Stimulated activated CD4-positive, alpha-beta T cell treated with anti-CD3 and anti-CD28 coated beads, Interleukin-15, amount 100 ng/mL, for 1 hour (primary cell): Measurements from ENCODE around the gene NECAB3.
A peak's percentile ranks its signal among the peaks of the same experiment; 100 is the strongest.
"Not testable (repeated sequence)": the region's sequence is repeated elsewhere in the genome, so short reads cannot be mapped to it uniquely, and the experiment has no call there.

Source experiments
- DNase-seq, 2 donors: peaks; one replicate each; pipeline ENCODE4 v3.0.0-alpha.2; 2020; ENCODE audit warnings: low read depth in 1 of 2, low spot score in 1 of 2

NECAB3 gene, protein sequence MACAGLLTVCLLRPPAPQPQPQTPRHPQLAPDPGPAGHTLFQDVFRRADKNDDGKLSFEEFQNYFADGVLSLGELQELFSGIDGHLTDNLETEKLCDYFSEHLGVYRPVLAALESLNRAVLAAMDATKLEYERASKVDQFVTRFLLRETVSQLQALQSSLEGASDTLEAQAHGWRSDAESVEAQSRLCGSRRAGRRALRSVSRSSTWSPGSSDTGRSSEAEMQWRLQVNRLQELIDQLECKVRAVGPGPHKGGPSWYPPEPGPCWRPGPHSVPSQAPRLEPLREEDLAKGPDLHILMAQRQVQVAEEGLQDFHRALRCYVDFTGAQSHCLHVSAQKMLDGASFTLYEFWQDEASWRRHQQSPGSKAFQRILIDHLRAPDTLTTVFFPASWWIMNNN

DNA sequence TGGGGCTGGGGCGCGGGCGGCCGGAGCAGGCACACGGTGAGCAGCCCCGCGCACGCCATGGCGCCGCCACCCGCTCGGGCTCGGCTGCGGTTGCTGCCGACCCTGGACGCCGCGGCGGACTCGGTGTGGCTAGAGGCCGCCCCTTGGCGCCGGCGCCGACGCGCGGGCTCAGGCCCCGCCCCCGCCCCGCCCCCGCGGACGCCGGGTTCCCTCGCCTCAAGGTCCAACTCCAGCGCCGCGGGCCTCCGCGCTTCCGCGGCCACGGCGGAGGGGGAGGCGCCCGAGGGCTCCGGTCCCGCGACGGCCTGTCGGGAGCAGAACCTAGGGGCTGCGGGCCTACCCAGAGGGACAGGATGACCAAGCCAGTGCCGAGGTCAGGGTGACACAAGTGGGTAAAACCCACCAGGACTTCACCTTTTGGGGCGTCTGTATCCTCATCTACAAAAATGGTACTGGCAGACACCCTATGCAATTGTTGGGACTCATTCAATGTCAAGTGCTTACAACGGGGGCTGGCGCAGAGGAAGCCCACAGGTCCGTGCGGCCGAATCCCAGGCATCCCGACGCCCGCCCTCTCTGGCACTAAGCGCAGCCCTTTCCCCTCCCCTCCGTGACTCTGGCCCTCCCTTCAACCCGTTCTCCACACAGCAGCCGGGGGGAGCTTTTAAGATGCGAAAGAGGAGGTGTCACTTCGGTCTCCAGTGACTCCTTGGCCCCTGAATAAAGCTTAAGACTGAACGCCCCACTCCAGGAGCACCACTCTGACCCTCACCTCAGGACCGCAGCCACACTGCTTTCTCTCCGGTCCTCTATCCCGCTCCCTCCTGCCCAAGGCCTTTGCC, at the start of gene NECAB3:
TSS of gene NECAB3 (minus strand) at position 135 of the 842 bp plus-strand sequence. CDS start at position 59, 76 bp downstream.
- DNase-seq = peak in 1 of 2 donors; percentile 63

DNA sequence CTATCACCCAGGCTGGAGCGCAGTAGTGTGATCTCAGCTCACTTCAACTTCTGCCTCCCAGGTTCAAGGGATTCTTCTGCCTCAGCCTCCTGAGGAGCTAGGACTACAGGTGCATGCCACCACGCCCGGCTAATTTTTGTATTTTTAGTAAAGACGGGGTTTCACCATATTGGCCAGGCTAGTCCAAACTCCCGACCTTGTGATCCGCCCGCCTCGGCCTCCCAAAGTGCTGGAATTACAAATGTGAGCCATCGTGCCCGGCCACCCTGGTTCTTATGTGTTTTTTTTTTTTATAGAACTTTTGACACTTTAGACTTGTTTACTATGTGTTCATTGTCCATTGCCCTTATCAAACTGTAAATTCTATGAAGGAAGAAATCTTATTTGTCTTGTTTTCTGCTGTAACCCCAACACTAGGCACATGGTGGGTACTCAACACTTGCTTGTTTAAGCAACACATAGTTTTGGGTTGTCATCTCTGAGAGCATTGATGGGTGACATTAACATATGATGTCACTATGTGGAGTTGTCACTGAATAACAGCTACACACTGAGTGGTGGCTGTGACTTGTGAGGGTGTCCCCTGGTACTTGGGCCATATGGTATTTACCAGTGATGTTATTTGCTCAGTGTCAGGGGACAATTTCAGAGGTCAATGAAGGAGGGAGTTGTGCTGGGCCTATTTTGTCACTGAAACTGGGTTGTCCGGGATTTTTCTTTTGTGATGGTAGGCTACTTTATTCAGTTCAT, 47.3 kb upstream of the NECAB3 start:
- DNase-seq = no peak

DNA sequence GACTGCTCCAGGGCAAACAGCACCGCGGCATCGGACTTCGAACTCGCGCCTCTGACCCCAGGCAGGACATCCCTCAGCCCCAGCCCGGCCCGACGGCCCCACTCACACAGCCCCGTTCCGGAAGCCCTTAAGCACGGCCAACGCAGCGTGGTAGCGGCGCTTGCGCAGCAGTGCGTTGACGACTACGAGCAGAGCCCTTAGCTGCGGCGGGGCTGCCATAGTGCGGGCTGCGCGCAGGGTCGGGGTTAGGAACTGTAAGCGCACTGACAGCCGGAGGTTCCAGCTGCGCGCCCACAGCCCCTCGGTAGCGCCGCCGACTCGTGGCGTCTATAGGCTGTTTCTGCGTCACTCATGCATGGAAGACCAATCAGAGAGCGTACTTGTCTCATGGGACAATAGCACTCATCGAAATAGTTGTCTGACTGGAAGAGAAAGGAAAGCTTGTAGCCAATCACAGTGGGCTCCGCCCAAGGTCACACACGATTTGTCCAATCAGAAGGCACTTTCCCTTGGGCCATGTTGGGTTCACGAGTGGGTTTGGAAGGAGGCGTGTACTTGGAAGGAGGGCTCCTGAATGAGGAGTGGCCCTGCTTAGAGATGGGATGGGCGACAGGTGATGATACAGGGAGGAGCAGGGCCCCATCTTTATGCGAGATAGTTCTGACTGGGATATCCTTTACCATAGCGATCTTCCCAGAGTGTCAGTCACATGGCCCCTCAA, 45.9 kb upstream of the NECAB3 start, which contains the start of gene PXMP4:
TSS of gene PXMP4 (minus strand) at position 322 of the 721 bp plus-strand sequence. CDS start at position 219, 103 bp downstream.
- DNase-seq = peak; percentile 63 to 69

DNA sequence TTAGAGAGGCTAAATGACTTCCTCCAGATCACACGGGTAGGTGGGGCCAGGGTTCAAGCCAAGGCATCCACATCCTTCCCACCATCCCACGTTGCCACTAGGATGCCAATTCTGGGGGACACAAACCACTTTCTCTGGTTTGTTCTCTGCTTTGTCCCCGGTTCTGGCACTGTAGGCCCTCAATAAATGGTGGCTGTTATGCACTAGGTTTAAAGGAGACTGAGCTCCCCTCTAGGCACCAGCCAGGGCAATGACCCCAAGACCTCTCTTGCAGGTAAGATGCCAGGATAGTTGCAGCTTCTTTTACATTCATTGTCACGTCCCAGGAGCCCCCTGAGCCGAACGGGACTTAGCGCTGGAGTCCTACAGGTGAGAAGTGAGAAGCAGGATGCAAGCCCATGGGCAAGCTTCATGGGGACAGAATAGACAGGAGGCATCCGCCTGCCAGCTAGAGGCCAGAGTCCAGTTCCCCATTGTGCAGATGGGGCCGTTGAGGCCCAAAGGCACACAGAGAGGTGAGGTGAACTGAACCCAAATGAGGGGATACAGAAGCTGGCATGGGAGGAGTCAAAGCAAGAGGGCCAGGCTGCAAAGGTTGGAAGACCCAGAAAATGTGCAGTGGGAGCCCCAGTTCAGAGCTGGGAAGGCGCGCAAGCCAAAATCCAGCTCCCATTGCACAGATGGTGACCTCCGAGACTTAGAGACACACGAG, 45.2 kb upstream of the NECAB3 start:
- no peak for DNase-seq

DNA sequence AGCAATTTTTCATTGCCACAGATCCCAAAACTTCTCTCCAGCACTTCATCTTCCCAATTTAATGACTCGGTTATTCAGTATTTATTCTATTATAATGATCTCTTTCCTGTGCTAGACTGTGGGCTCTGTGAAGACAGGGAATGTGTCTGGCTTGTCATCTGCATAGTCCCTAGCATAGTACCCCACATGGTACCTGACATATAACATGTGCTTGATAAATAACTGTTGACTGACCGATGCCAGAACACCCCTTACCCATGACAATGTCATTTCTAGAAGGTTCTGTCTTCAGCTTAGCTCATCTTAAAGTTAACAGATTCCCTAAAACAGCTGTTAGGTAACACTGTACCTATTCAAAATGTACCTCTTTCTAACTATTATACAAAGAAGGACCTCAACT, 42.3 kb upstream of the NECAB3 start:
- no peak for DNase-seq

DNA sequence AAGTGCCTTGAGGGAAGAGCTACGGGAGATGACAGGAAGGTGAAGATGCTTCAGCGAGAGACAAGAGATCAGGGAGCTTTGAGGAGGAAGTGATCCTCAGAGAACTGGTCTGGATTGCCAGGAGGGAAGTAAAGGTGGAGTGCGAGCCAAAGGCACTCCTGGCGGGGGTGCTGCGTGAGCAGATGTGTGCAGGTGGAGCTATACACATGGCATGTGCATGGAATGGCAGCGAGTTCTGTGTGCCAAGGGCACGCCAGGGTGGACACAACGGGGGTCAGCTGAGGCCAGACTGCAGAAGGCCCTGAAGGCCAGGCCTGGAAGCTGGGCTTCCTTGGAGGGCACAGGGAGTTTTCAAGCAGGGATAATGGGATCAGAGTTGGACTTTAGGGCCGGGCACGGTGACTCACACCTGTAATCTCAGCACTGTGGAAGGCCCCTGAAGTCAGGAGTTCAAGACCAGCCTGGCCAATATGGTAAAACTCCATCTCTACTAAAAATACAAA, 39.7 kb upstream of the NECAB3 start:
- DNase-seq = no peak

DNA sequence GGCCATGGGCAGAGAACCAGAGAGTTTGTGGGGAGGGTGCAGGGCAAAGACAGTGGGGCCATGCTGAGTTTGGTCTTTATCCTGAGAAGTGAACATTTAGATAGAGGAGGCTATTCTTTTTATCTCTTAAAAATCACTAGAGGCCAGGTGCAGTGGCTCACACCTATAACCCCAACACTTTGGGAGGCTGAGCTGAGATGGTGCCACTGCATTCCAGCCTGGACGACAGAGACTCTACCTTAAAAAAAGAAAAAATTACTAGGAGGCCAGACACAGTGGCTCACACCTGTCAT, 37.2 kb upstream of the NECAB3 start:
- no peak for DNase-seq

DNA sequence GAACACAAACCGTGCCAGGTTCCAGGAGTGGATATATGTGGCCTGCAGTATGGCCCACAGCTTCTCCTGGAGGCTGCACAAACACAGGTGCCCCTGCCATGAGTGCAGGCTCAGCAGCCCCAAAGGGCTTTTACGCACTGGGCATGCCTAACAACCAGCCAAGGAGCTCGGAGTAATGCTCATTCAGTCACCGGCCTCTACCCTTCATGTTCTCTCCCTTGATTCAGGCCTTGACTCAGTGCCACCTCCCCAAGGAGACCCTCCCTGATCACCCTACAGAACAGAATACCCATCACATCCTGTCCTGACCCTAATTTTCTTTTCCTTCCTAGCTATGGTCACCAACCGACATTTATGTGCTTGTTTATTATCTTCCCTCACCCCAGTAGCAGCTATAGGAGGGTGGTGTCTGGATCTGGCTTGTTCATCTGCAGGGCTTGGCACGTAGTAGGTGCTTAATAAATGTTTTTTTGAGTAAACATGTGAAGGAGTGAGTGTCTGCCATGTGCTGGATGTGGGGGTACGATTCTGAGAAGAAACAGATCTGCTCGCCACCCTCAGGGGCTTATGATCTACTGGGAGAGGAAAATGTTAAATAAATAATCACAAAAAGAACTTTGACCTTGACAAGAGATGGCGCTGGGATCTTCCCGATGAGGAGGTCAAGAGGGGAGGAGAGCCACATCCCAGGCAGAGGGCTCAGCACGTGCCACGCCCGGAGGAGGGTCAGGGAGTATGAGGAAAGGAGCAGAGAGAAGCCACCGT, 36.6 kb upstream of the NECAB3 start:
- no peak for DNase-seq

DNA sequence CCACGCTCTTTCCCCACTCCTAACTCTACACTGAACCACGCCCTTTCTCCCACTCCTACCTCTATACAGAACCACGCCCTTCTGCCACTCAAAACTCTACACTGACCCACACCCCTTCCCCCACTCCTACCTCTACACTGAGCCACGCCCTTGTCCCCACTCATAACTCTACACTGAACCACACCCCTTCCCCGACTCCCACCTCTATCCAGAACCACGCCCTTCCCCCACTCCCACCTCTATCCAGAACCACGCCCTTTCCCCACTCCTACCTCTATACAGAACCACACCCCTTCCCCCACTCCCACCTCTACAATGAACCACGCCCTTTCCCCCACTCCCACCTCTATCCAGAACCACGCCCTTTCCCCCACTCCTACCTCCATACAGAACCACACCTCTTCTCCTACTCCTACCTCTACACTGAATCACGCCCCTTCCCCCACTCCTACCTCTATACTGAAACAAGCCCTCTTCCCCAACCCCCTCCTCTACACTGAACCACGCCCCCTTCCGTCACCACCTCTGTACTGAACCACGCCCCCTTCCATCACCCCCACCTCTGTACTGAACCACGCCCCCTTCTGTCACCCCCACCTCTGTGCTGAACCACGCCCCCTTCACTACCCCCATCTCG, 35.8 kb upstream of the NECAB3 start:
- DNase-seq = no peak

DNA sequence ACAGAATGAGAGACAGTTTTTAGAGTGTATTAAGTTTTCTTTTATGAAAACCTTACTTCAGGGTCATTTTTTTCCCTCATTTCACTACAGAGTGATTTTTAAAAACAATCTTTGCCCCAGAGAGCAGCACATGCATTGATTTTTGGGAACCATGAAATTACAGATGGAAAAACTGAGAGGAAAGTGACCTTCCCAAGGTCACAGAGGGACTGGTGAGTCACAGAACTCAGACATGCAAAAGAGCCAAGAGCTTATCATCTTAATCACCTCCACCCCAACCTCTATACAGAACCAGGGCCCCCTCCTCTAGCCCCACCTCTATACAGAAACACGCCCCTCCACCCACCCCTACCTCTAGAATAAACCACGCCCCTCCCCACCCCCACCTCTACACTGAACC, 35.2 kb upstream of the NECAB3 start:
- no peak for DNase-seq

DNA sequence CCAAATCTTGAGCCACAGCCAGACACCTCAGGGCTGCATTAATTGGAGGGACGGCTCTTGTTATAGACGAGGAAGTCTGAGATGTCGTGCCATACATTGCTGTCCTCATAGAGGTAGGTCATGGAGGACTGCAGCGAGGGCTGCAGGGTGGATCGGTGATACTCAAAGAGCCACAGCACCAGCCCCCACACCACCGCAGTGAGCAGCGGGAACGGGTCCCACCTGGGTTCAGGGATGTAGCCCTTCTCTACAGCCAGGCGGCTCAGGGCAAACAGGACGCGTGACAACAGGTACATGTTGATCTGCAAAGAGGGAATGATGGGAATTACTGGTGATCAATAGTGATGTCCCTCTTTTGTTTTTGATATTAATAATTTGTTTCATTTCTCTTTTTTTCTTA, 33.4 kb upstream of the NECAB3 start:
- no peak for DNase-seq

DNA sequence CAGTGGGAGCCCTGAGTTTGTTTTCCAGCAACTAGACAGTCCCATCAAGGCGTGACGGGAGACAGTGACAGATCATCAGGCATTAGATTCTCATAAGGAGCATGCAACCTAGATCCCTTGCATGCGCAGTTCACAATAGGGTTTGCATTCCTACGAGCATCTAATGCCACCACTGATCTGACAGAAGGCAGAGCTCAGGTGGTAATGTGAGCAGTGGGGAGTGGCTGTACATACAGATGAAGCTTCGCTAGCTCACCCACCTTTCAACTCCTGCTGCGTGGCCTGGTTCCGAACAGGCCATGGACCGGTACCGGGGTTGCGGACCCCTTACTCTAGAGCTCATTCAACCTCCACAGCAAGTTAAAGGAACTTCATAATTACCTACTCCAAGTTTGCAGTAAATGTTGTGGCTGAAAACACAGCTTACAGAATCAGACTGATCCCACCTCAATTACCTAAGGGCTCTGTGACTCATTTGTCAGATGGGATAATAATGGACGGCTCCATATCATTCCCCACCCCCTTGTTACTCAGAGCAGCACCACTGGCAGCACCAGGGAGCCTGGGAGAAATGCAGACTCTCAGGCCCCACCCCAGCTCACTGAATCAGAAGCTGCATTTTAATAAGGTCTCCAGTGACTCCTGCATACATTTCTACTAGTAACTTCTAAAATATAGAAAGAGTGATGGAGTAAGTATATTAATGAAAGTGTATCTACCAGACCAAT, 30.1 kb upstream of the NECAB3 start:
- no peak for DNase-seq

DNA sequence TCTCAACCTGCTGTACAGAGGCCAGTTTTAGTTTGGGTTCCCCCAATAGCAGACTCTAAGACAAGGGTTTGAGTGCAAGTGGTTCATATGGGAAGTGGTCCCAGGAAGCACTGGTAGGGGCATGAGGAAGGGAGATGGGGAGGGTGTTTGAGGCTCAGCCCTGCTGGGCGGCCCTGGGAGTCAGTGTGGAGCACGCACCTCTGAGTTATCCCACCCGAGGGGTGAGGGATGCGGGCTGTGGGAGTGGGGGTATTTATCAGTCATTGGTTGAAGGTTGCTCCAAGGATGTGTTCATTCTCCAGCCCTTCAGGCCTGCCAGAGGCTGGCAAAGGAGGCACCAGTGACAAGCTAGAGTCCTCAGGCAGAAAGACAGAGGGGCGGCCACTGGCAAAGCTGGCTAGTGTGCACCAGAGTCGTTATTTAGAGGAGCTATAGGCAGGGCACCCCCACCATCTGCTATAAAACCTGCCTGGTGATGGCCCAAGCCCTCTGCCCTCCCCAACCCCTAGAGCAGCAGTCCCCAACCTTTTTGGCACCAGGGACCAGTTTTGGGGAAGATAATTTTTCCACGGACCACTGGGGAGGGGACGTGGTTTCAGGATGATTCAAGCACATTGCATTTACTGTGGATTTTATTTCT, 29.4 kb upstream of the NECAB3 start:
- no peak for DNase-seq

DNA sequence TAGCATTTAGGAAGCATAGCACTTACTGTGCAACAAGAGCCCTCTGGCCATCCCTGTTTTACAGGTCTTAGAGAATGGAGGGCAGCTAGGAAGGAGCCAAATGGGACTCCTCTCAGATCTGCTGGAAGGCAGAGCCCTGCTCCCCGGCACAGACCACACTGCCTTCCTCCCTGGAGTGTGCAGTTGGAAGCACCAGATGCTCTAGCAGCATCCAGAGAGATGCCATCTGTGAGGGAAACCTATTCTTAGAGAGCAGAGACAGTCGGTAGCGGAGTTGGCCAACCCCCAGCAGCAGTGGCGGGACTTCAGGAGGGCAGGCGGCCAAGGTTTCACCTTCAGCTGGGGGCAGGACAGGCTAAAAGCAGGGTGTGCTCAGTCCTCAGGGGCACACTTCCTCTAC, 28.6 kb upstream of the NECAB3 start:
- DNase-seq = no peak

DNA sequence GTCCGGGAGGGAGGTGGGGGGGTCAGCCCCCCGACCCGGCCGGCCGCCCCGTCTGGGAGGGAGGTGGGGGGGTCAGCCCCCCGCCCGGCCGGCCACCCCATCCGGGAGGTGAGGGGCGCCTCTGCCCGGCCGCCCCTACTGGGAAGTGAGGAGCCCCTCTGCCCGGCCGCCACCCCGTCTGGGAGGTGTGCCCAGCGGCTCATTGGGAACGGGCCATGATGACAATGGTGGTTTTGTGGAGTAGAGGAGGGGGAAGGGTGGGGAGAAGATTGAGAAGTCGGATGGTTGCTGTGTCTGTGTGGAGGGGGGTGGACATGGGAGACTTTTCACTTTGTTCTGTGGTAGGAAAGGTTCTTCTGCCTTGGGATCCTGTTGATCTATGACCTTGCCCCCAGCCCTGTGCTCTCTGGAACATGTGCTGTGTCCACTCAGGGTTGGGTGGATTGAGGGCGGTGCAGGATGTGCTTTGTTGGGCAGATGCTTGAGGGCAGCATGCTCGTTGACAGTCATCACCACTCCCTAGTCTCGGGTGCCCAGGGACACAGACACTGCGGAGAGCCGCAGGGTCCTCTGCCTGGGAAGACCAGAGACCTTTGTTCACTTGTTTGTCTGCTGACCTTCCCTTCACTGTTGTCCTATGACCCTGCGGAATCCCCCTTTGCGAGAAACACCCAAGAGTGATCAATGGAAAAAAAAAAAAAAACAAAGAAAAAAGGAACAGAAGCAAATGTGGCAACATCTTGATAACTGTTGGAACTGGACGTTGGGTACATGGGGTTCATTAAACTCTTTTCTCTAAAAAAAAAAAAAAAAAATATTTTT, 27.6 kb upstream of the NECAB3 start:
- DNase-seq = no peak

DNA sequence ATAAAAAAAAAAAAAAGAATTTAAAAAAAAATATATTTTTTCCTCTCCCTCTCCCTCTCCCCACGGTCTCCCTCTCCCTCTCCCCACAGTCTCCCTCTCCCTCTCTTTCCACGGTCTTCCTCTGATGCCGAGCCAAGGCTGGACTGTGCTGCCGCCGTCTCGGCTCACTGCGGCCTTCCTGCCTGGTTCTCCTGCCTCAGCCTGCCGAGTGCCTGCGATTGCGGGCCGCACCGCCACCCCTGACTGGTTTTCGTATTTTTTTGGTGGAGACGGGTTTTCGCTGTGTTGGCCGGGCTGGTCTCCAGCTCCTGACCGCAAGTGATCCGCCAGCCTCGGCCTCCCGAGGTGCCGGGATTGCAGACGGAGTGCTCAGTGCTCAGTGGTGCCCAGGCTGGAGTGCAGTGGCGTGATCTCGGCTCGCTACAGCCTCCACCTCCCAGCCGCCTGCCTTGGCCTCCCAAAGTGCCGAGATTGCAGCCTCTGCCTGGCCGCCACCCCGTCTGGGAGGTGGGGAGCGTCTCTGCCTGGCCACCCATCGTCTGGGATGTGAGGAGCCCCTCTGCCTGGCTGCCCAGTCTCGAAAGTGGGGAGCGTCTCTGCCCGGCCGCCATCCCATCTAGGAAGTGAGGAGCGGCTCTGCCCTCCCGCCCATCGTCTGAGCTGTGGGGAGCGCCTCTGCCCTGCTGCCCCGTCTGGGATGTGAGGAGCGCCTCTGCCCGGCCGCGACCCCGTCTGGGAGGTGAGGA, 26.6 kb upstream of the NECAB3 start:
- not testable (repeated sequence) for DNase-seq
